RWPE1 (cell line): ENCODE results near the gene NSUN5.

Source experiments
- CTCF ChIA-PET: fragments of 350-600 bp; sonication (Branson Sonifier 250); formaldehyde crosslinking; extraction: SDS; loops from one replicate; lab custom pipeline; 2021; lab: Yijun Ruan, JAX
- POLR2A ChIA-PET: fragments of 400-600 bp; formaldehyde crosslinking; extraction: SDS; loops from one replicate; lab custom pipeline; 2020; ENCODE audit warnings: antibody characterized with exemption; ENCODE audit not compliant: low non-redundant PET; lab: Yijun Ruan, JAX
- DNase-seq: peaks from one replicate; pipeline ENCODE4 v3.0.0; 2012; ENCODE audit warnings: low spot score
- H3K27ac ChIP-seq: fragments of 450-650 bp; 2 replicates; pipeline ENCODE4 v1.5.1; 2017
- TF ChIP-seq, protein P1 (sequence below): fragments of 450-650 bp; conservative IDR thresholded peaks from 2 replicates; pipeline ENCODE4 v1.5.1; 2017; ENCODE audit warnings: low read depth, mild to moderate bottlenecking

The NSUN5 gene

DNA sequence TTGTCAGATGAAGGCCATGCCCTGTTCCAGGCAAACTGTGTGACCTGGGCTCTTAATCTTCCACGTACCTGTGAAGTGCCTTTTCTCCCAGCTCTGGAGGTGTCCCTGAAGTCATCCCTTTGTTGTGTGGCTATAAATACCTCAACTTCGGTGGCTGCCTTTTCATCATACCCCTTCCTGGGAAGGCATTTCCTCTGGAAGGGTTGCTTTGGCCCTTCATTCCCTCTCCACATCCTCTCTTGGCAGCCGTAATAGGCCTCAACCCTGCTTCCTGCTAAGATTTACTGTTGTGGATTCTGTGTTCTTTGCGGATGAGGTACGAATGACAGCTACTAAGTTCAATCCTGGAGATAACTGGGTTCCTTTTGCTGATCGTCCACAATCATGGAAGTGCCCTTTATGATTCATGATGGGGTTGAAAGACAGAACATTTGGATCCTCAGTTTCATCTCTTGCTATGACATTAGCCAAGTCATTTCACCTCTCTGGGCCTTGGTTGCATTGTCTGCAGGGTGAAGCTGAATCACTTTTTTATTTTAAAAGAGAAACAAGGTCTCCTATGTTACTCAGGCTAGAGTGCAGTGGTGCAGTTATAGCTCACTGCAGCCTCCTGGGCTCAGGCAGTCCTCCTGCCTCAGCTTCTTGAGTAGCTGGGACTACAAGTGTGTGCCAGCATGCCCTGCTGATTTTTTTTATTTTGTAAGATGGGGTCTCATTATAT lies 43.0 kb upstream of the NSUN5 start:
- no peak overlapping the region for H3K27ac ChIP-seq
- POLR2A ChIA-PET, result no interaction called here
- DNase-seq, result no peak

DNA sequence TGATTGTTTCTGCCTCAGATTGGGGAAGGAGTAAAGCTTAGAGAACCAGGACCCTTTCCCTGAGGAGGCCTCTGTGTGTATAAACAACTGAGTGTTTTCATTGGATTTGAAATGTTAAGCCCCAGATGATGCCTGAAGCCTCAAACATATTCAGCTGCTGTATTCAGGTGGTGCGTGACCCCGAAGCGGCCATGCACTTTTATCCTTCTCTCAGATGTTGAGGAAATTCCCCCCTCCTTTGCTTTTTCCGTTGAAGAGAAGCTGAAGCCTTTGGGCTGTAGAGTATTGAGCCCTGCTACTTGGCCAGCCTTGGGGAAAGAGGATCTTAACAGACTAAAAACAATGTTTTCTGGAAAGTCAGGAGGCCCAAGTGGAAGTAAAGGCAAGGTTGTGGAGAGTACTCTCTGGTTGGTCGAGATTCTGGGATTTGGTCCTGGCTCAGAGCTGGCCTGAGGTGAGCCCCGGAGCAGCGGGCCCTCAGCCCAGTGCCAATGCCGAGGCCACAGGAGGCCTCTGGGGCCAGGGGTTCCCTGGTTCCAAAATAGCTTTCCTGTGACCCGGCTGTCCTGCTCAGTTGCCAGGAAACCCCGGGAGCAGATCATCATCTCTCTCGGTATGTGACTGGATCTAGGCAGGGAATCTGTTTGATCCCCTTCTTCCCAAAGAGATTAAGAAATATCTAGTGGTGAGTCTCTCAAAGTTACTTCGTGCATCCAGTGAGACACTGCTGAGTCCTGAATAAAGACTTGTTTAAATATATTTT lies 41.9 kb upstream of the NSUN5 start:
- TF ChIP-seq, protein P1, sequence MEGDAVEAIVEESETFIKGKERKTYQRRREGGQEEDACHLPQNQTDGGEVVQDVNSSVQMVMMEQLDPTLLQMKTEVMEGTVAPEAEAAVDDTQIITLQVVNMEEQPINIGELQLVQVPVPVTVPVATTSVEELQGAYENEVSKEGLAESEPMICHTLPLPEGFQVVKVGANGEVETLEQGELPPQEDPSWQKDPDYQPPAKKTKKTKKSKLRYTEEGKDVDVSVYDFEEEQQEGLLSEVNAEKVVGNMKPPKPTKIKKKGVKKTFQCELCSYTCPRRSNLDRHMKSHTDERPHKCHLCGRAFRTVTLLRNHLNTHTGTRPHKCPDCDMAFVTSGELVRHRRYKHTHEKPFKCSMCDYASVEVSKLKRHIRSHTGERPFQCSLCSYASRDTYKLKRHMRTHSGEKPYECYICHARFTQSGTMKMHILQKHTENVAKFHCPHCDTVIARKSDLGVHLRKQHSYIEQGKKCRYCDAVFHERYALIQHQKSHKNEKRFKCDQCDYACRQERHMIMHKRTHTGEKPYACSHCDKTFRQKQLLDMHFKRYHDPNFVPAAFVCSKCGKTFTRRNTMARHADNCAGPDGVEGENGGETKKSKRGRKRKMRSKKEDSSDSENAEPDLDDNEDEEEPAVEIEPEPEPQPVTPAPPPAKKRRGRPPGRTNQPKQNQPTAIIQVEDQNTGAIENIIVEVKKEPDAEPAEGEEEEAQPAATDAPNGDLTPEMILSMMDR, result no peak
- POLR2A ChIA-PET, result no interaction called here
- no peak for DNase-seq
- no peak overlapping the region for H3K27ac ChIP-seq
- CTCF ChIA-PET, result interaction anchor here (0.6 kb wide), 1 partner anchor 256 kb away, joined by 3 read pairs; no protein-coding TSS in a partner anchor

More for the DNA sequence above, 43.0 kb upstream of the NSUN5 start:
- CTCF ChIA-PET, result no interaction called here
- TF ChIP-seq, protein P1, result no peak

DNA sequence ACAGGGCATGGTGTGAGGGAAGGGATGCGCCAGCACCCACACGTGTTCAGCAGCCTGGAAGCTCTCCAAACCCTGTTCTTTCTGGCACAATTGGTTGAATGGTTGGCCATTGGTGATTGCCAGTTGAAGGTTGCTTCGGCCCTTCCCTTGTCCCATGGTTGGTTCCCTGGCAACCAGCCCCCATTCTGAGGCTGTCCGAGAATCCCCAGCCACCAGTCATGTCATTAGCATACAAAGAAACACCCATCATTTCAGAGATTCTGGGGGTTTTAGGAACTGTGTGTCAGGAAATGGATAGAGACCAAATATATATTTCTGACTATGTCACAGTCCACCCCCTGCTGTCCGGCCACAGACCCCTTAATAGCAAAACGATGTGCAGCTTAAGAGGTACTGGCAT lies 41.1 kb upstream of the NSUN5 start:
- H3K27ac ChIP-seq, result no peak overlapping the region
- DNase-seq, result no peak
- TF ChIP-seq, protein P1, result no peak
- POLR2A ChIA-PET, result no interaction called here
- CTCF ChIA-PET, result no interaction called here

DNA sequence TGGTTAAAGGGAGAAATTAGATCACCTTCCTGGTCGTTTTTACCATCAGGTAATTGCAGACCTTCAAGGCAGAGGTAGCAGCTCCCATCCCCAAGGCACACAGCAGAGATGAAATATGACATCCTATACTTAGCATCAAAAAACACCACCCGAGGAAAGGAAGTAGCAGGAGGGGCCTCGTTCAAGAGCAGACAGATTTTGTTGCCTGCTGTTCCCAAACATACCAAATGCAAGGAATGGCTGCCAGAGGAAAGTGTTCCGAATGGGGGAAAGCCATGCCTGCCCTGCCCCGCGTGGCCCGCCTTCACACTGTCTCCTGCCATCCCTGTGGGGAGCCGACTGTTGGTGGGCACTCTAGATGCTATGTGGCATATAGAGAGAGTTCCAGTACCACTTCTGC lies 37.3 kb upstream of the NSUN5 start:
- ChIA-PET CTCF (no interaction called here), POLR2A (no interaction called here)
- no peak overlapping the region for H3K27ac ChIP-seq
- no peak for DNase-seq
- TF ChIP-seq, protein P1, result no peak

DNA sequence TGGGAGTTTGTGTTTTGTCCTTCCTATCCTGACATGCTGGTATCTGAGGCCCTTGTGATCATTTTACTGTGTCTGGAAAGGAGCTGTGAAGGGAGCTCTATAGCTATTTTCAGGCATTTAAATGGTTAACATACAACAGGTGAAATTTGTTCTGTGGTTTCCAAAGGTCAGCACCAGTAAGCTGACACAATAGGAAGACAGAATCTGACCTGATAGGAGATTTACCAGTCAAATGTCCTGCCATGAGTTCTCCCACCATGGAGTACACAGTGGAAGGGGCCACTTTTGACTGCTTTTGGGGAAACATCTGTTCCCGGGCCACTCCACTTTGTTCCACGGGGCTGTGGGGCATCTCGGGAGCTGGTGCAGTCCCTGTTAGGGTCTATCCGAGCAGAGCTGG lies 36.9 kb upstream of the NSUN5 start:
- no peak for DNase-seq
- H3K27ac ChIP-seq, result no peak overlapping the region
- ChIA-PET CTCF (no interaction called here), POLR2A (no interaction called here)
- TF ChIP-seq, protein P1, result no peak

DNA sequence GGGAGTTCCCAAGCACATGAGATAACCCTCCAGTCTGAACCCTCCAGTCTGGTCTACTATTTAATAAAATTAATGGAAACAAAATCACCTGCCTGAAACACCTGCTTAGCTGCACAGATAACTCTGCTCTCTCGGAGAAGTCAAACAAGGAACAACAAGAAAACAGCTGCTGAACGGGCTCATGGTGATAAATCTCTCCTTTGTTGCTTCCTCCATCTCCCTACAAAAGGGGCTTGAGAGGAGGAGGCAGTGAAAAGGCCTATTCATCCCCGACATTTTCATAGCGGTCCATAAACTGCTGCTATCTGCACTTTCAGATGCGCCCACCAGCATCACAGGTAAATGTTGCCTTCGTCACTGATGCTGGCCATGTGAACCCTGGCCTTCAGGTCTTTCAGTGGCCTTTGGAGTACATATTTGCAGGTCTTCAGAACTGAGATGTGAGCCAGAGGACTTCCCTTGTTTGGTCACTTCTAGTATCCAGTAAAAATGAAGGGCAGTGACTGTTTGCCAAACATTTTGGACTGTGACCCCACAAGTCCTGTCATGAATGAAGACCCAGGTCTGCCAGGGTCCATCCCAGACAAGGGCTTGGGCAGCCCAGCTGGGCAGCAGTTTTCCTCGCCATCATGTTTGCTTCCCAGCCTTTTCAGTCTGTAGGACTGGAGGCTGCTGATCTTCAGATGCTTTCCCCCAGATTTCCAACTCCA lies 35.2 kb upstream of the NSUN5 start:
- DNase-seq, result no peak
- POLR2A ChIA-PET, result no interaction called here
- TF ChIP-seq, protein P1, result no peak
- no peak overlapping the region for H3K27ac ChIP-seq
- CTCF ChIA-PET, result no interaction called here
